Stimulated activated CD8-positive, alpha-beta memory T cell treated with anti-CD3 and anti-CD28 coated beads, Interleukin-2, amount 100 ng/mL, for 48 hours (primary cell): Measurements from ENCODE around the gene ZNF281.

Experiments
- DNase-seq, 2 donors: peaks; one replicate each; pipeline ENCODE4 v3.0.0-alpha.2; 2020; ENCODE audit warnings: low read depth in 2 of 2

ZNF281 gene

DNA sequence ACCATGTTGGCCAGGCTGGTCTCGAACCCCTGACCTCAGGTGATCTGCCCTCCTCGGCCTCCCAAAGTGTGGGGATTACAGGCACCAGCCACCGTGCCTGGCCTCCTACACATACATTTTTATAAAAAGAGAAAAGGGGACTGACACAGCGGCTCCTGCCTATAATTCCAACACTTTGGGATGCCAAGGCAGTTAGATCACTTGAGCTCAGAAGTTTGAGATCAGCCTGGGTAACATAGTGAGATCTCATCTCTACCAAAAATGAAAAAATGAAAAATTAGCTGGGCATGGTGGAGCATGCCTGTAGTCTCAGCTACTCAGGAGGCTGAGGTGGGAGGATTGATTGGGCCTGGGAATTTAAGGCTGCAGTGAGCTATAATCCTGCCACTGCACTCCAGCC, 23.4 kb downstream of the ZNF281 start:
- no peak for DNase-seq

DNA sequence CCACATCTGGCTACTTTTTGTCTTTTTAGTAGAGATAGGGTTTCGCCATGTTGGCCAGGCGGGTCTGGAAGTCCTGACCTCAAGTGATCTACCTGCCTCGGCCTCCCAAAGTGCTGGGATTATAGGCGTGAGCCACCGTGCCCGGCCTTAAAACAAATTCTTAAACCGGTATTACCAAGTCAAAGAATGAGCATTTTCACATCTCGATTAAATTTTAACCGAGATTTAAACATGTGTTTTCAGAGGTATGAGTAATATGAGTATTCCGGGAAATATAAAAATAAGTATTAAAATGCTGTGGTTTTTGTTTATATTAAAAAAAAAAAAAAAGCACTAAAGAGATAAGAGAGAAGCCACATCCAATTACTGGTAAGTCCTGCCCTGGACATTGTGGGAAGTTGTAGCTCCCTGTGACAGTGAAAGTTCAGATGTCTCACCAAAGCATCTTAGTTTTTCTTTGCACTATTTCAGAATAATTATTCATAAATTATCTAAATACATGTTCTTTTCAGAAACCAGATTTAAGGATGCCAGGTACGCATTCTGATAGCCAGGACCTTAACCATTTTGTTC, 24.9 kb downstream of the ZNF281 start:
- DNase-seq = no peak

- no peak for DNase-seq
Observed at GRCh38 chr1:200381256-200381984, 28.4 kb downstream of the ZNF281 start.

DNA sequence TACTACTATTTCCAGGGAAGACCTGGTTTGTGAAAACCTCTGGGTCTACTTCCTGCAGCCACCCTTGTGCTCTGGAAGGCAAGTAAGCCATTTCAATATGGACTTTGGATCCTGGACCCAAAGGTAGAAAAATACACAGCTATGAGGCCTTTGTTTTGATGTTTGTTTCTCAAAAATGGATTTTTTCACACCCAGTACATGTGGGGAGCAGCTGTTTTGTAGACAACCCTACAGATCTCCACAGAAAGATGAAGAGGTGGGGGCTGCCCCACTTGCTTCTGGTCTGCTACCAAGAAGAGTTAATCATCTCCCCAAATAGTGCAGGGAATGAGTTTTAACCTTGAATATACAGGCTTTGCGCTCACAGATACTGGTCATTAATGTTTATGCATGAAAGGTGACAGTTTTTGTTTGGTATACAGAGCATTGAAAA, 29.2 kb downstream of the ZNF281 start:
- no peak for DNase-seq

GRCh38 chr1:200379940-200380588, 29.8 kb downstream of the ZNF281 start:
- no peak for DNase-seq

GRCh38 chr1:200379432-200379757, 30.4 kb downstream of the ZNF281 start:
- no peak for DNase-seq

DNA sequence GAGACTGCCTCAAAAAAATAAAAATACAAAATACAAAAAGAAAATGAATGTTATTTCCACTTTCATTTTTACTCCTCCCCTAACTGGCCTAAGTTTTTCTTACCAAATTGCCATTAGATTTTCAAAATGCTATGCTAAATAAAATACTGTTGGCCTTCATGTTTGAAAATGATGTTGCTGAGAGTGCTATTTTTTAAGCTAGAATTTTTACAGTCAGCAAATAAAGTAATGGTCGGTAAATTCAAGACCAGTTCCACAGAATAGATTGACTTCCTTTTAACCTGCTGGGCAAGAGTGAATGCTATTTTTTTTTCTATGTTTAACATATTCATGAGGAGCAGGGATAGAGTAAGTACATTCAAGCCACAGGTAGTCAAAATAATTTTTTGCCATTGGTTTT, 31.7 kb downstream of the ZNF281 start:
- DNase-seq = no peak

GRCh38 chr1:200376528-200376927, 33.3 kb downstream of the ZNF281 start:
- DNase-seq = no peak

DNA sequence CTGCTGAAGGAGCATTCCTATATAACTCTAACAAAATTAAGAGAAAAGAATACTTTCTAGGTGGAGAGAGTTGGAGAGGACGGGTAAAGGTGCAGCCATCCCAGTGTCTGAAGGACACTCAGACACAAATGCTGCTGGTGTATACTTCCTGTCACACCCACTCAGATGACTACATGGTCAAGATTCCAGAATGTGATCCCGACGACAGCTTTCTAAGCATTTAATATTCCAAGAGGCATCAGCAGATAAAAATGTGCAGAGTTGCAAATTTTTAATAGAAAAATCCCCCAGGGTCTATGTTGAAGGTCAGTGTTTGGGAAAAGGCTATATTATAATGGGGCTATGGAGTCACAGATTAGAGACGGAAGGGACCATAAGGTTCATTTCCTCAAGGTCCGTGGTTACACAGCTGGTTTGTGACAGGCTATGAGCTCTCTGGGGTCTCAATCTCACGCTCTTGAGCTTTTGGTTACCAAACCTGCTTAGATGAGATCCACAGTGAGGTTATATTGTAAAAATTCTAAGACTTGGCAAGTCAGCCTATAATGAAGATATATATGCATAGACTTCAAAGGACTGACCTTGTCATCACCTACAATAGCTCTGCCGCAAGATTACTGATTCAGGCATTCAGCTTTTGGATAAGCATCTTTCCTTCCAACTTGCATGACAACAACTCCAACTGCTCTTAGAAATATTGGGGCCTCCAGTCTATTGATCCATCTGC, 35.1 kb downstream of the ZNF281 start:
- no peak for DNase-seq

DNA sequence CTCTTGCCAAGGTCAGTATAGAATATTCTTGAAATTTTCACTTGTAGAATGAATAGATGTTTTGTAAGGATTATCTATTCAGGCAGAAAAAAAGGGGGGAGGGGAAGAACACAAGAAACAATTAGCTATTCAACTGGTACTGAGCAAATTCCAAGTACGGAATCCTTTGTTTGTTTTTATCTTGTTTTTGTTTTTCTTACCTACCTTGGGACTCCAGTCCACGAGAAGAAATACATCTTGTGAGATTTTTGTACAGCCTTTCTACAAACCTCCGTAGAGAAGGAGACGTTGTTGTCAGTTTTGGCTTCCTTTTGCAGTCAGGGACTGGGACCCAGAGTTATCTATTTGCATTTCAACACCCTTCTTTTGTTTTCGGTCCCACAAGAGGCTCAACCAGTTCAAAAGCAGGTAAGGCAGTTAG, 36.0 kb downstream of the ZNF281 start:
- DNase-seq = no peak

DNA sequence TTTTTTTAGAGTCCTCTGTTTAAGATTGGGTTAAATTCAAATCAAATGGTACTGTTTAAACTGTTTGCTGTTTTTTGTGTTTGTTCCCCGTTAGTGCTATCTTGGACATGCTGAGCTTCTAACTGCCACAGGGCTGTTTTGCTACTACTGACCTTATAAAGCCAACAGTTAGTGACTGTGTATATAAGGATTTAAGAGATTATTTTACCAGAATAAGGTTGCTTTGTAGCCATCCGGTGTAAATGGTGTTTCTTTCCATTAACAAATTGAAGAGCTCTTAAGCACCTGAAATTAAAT, 37.0 kb downstream of the ZNF281 start:
- no peak for DNase-seq

DNA sequence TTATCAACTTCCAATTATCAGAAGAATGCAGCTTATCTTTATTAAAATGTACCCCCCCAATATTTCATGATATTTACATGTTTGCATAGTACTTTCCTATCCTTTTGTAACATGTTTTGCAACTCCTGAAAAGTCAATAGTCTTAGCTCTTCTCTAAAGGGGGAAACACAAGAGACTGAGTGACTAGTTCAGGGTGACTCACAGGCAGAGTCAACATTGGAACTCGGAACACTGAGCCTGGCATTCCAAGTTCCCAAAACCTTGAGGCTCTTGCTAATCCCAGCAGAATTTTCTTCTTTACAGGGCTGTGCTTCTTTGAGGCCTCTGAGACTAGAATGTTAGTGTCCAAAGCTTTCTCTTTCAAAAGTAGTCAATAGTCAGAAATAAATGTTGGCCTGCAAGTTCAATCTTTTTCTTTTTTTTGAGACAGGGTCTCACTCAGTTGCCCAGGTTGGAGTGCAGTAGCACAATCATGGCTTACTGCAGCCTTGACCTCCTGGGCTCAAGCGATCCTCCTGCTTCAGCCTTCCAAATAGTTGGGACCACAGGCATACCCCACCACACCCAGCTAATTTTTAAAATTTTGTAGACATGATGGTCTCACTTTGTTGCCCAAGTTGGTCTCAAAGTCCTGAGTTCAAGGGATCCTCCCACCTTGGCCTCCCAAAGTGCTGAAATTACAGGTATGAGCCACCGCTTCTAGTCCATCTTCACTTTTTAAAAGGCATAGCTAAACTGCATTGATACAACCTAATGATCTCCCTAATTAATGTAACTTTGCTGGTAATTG, 37.5 kb downstream of the ZNF281 start:
- DNase-seq = no peak

DNA sequence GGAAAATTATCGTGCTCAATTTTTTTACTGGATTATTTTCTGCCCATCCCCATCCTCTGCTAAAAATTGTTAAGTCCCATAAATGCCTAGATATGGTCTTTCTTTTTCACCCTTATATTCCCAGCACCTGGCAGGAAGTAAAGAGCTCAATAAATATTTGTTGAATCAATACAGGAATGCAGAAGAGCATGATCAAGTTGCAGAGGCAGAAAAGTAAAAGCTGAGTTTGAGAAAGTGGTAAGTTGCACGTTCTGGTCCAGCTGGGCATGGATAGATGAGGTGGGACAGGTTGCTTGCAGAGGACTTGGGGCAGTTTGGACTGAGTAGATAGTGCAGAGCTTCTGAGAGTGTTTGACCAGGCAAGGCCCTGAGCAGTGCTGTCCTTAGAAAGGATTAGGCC, 40.1 kb downstream of the ZNF281 start:
- no peak for DNase-seq

DNA sequence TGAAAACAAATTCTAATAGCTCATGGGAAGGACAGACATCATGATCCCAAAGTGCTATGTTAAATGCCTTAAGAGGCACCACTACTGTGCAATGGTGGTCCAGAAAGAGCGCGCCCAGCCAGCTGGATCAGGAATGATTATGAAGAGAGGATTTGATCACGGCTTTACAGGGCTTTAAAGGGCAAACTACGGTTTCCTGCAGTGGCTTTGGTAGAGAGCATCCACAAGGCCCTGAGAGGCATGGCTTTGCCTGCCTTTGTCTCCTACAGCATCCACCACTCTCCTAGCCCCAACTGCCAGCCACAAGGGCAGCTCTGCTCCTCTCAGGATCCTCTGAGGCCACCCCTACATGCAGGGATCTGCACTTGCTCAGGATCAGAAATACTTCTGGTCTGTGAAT, 40.7 kb downstream of the ZNF281 start:
- no peak for DNase-seq

DNA sequence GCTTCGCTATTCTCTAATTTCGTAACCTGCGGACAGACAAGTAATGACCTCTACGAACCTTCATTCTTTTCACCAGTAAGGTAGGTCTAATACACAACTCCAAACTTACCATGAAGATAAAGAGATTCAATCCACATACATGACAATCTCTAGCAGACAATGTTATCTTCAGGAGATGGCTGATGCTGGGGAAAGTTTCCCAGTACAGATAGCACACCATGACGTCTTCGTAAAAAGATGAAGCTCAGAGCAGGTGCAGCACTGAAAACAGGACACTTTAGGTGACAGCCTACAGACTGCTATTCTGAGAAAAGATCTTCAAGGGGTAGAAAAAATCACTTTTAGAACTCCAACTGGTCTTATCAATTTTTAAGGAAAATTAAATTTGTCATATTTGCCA, 41.3 kb downstream of the ZNF281 start:
- no peak for DNase-seq

GRCh38 chr1:200367841-200368534, 41.8 kb downstream of the ZNF281 start:
- no peak for DNase-seq

GRCh38 chr1:200366577-200367253, 43.1 kb downstream of the ZNF281 start:
- no peak for DNase-seq

DNA sequence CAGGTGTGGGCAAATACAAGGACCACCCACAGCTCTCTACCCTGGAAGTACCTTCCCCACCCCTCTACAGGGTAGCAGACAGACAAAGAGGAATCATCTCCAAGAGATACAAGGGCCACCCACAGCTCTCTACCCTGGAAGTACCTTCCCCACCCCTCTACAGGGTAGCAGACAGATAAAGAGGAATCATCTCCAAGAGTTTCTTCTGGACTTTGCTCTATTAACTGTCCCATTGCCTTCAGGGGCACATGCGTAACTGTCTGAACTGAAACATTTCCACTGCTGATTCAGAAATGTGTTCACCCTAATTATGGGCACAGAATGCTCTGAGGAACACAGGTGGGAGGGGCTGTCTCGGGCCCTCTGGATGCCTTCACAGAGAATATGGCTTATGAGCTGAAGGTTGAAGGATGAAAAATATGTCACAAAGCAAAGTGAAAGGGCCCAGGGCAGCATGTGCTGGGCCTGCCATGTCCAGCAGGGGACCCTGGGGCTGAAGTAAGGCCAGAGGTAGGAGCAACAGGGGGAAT, 43.9 kb downstream of the ZNF281 start:
- DNase-seq = no peak

GRCh38 chr1:200364831-200365230, 45.0 kb downstream of the ZNF281 start:
- DNase-seq = no peak

DNA sequence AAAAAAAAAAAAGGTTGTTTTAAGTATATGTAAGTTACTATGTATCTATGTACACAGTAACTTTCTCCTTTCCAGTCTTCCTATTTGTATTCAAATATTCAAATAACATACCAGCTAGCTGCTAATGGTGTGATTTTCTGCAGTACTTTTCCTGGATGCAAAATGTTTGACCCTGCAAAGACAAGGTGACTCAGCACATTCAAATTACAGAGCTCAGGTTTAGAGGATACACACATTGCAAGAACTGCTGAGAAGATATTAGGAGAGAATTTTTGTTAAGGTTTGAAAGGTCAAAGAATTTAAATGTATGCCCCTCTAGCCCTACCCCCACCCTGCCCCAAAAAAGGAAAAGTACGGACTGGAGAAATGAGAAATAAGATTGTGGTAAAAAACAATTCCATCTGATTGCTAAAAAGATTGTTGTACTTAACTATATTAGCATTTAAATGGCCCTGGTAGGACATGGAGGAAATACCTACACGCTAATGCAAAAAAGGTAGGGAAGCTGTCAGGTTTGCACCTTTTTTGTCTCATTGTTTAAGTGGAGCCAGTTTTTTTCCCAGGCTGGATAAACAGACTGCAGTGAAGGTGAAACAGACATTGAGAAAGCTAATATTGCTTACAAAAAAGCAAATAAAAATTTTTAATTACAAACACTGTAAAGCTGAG, 45.6 kb downstream of the ZNF281 start:
- DNase-seq = no peak
